Activated naive CD8-positive, alpha-beta T cell treated with anti-CD3 and anti-CD28 coated beads, Interleukin-2, amount 50 U/mL, for 24 hours (primary cell): ENCODE results near the gene ZNF526.

ENCODE experiments used
- ATAC-seq: fragments of 150-1000 bp; cut with Tn5 transposase; one replicate; pipeline ENCODE4 v1.10.0; 2021
- DNase-seq: peaks from one replicate; pipeline ENCODE4 v3.0.0; 2021
- H3K27ac Mint-ChIP-seq: one replicate; pipeline ENCODE4 v1.8.0; 2021; ENCODE audit warnings: mild to moderate bottlenecking, mixed read lengths
- H3K27me3 Mint-ChIP-seq: one replicate; pipeline ENCODE4 v1.8.0; 2021; ENCODE audit warnings: mixed read lengths
- H3K36me3 Mint-ChIP-seq: one replicate; pipeline ENCODE4 v1.8.0; 2021; ENCODE audit warnings: low read depth, mixed read lengths
- H3K4me1 Mint-ChIP-seq: one replicate; pipeline ENCODE4 v1.8.0; 2021; ENCODE audit warnings: mixed read lengths
- H3K4me3 Mint-ChIP-seq: one replicate; pipeline ENCODE4 v1.8.0; 2021; ENCODE audit warnings: mild to moderate bottlenecking, moderate library complexity, mixed read lengths
- H3K9me3 Mint-ChIP-seq: one replicate; pipeline ENCODE4 v1.8.0; 2021; ENCODE audit warnings: mixed read lengths

The ZNF526 gene

GRCh38 chr19:42185277-42185676 is 34.8 kb upstream of the ZNF526 start:
- ATAC-seq (no peak), DNase-seq (no peak)
- H3K4me3 Mint-ChIP-seq = no peak overlapping the region
- H3K4me1 Mint-ChIP-seq = peaks cover 29% of the 10 kb centered on the region
- H3K27me3 Mint-ChIP-seq = no peaks in the 10 kb centered on the region
- no peaks in the 10 kb centered on the region for H3K36me3 Mint-ChIP-seq
- H3K27ac Mint-ChIP-seq = peak overlapping the region; percentile 32
- no peaks in the 10 kb centered on the region for H3K9me3 Mint-ChIP-seq

- peaks cover 5% of the 10 kb centered on the region for H3K36me3 Mint-ChIP-seq
- no peak overlapping the region for H3K4me3 Mint-ChIP-seq
- no peaks in the 10 kb centered on the region for H3K27me3 Mint-ChIP-seq
- H3K27ac Mint-ChIP-seq = no peak overlapping the region
- no peak for DNase-seq
- peaks cover 39% of the 10 kb centered on the region for H3K4me1 Mint-ChIP-seq
- peaks cover 4% of the 10 kb centered on the region for H3K9me3 Mint-ChIP-seq
- no peak for ATAC-seq
These were observed 31.4 kb upstream of the ZNF526 start for GRCh38 chr19:42188665-42189064.

- Mint-ChIP-seq H3K4me3 (no peak overlapping the region), H3K4me1 (peaks cover 38% of the 10 kb centered on the region), H3K27ac (no peak overlapping the region), H3K27me3 (no peaks in the 10 kb centered on the region), H3K9me3 (peaks cover 4% of the 10 kb centered on the region), H3K36me3 (peaks cover 5% of the 10 kb centered on the region)
- ATAC-seq (no peak), DNase-seq (no peak)
These were observed 31.0 kb upstream of the ZNF526 start for GRCh38 chr19:42189133-42189532.

- Mint-ChIP-seq H3K27ac (peak overlapping the region; percentile 40), H3K4me3 (no peak overlapping the region), H3K27me3 (no peaks in the 10 kb centered on the region), H3K4me1 (peaks cover 29% of the 10 kb centered on the region), H3K9me3 (peaks cover 4% of the 10 kb centered on the region), H3K36me3 (peaks cover 7% of the 10 kb centered on the region)
- ATAC-seq (peak; percentile 48), DNase-seq (no peak)
These were observed 28.8 kb upstream of the ZNF526 start for GRCh38 chr19:42191330-42191729.

- Mint-ChIP-seq H3K27ac (peak overlapping the region; percentile 78), H3K4me3 (no peak overlapping the region), H3K36me3 (peaks cover 12% of the 10 kb centered on the region), H3K4me1 (peaks cover 33% of the 10 kb centered on the region), H3K9me3 (peaks cover 4% of the 10 kb centered on the region), H3K27me3 (no peaks in the 10 kb centered on the region)
- DNase-seq = peak; percentile 46
- peak; percentile 87 for ATAC-seq
These were observed 28.3 kb upstream of the ZNF526 start for GRCh38 chr19:42191855-42192254.

- no peak overlapping the region for H3K4me3 Mint-ChIP-seq
- H3K27ac Mint-ChIP-seq = no peak overlapping the region
- H3K27me3 Mint-ChIP-seq = no peaks in the 10 kb centered on the region
- H3K9me3 Mint-ChIP-seq = peaks cover 4% of the 10 kb centered on the region
- peaks cover 46% of the 10 kb centered on the region for H3K4me1 Mint-ChIP-seq
- peaks cover 13% of the 10 kb centered on the region for H3K36me3 Mint-ChIP-seq
- ATAC-seq (no peak), DNase-seq (no peak)
These were observed 26.8 kb upstream of the ZNF526 start for GRCh38 chr19:42193294-42193693.

- DNase-seq (no peak), ATAC-seq (no peak)
- peak overlapping the region; percentile 46 for H3K27ac Mint-ChIP-seq
- no peak overlapping the region for H3K4me3 Mint-ChIP-seq
- H3K36me3 Mint-ChIP-seq = peaks cover 16% of the 10 kb centered on the region
- H3K27me3 Mint-ChIP-seq = no peaks in the 10 kb centered on the region
- H3K4me1 Mint-ChIP-seq = peaks cover 49% of the 10 kb centered on the region
- peaks cover 4% of the 10 kb centered on the region for H3K9me3 Mint-ChIP-seq
These were observed 26.4 kb upstream of the ZNF526 start for GRCh38 chr19:42193706-42194105.

- Mint-ChIP-seq H3K27ac (peak overlapping the region; percentile 11), H3K4me3 (no peak overlapping the region), H3K4me1 (peaks cover 66% of the 10 kb centered on the region)
These were observed 23.8 kb upstream of the ZNF526 start for GRCh38 chr19:42196011-42197001.

GRCh38 chr19:42197375-42197817 is 22.7 kb upstream of the ZNF526 start:
- H3K36me3 Mint-ChIP-seq = peaks cover 26% of the 10 kb centered on the region
- H3K27me3 Mint-ChIP-seq = no peaks in the 10 kb centered on the region
- H3K27ac Mint-ChIP-seq = peak overlapping the region; percentile 49
- no peak for ATAC-seq
- H3K9me3 Mint-ChIP-seq = peaks cover 4% of the 10 kb centered on the region
- H3K4me1 Mint-ChIP-seq = peaks cover 66% of the 10 kb centered on the region
- no peak for DNase-seq
- H3K4me3 Mint-ChIP-seq = no peak overlapping the region

More at GRCh38 chr19:42196011-42197001, 23.8 kb upstream of the ZNF526 start:
- Mint-ChIP-seq H3K9me3 (peaks cover 4% of the 10 kb centered on the region), H3K36me3 (peaks cover 25% of the 10 kb centered on the region), H3K27me3 (no peaks in the 10 kb centered on the region)
- DNase-seq = no peak
- ATAC-seq = no peak

- H3K36me3 Mint-ChIP-seq = peaks cover 27% of the 10 kb centered on the region
- peak; percentile 68 for DNase-seq
- peak overlapping the region; percentile 68 for H3K4me3 Mint-ChIP-seq
These were observed 21.3 kb upstream of the ZNF526 start for GRCh38 chr19:42198676-42199439.

GRCh38 chr19:42199440-42200115 is 20.5 kb upstream of the ZNF526 start:
- peaks cover 80% of the 10 kb centered on the region for H3K4me1 Mint-ChIP-seq
- H3K4me3 Mint-ChIP-seq = peak overlapping the region; percentile 68
- peak overlapping the region; percentile 92 for H3K27ac Mint-ChIP-seq
- ATAC-seq = peak; percentile 70
- DNase-seq = peak; percentile 74
- H3K36me3 Mint-ChIP-seq = peaks cover 29% of the 10 kb centered on the region
- no peaks in the 10 kb centered on the region for H3K27me3 Mint-ChIP-seq
- H3K9me3 Mint-ChIP-seq = no peaks in the 10 kb centered on the region

More at GRCh38 chr19:42198676-42199439, 21.3 kb upstream of the ZNF526 start:
- peak; percentile 64 for ATAC-seq
- no peaks in the 10 kb centered on the region for H3K27me3 Mint-ChIP-seq
- H3K27ac Mint-ChIP-seq = peak overlapping the region; percentile 92
- H3K4me1 Mint-ChIP-seq = peaks cover 76% of the 10 kb centered on the region
- no peaks in the 10 kb centered on the region for H3K9me3 Mint-ChIP-seq

- no peaks in the 10 kb centered on the region for H3K27me3 Mint-ChIP-seq
- H3K4me3 Mint-ChIP-seq = peak overlapping the region; percentile 68
- no peak for DNase-seq
- H3K27ac Mint-ChIP-seq = peak overlapping the region; percentile 92
- H3K9me3 Mint-ChIP-seq = no peaks in the 10 kb centered on the region
- H3K4me1 Mint-ChIP-seq = peaks cover 86% of the 10 kb centered on the region
- H3K36me3 Mint-ChIP-seq = peaks cover 34% of the 10 kb centered on the region
- ATAC-seq = no peak
These were observed 19.9 kb upstream of the ZNF526 start for GRCh38 chr19:42200116-42200715.

- peak; percentile 61 for DNase-seq
These were observed 18.4 kb upstream of the ZNF526 start for GRCh38 chr19:42201489-42202289.

More at GRCh38 chr19:42201489-42202289, 18.4 kb upstream of the ZNF526 start:
- Mint-ChIP-seq H3K27ac (peak overlapping the region; percentile 92), H3K27me3 (no peaks in the 10 kb centered on the region), H3K4me1 (peaks cover 86% of the 10 kb centered on the region), H3K4me3 (peak overlapping the region; percentile 61), H3K9me3 (no peaks in the 10 kb centered on the region), H3K36me3 (peaks cover 33% of the 10 kb centered on the region)
- ATAC-seq = peak; percentile 59
